OCI-LY3 (cell line): ENCODE measurements around the gene DMAC2L.
"Not testable (repeated sequence)": the region's sequence is repeated elsewhere in the genome, so short reads cannot be mapped to it uniquely, and the experiment has no call there.

ENCODE experiments used
- EZH2phosphoT487 ChIP-seq: fragments of 200-600 bp; shearing (Covaris generic); IDR thresholded peaks from 2 replicates; pipeline ENCODE4 v1.6.1; 2018; ENCODE audit warnings: antibody characterized with exemption, mixed run types, low read depth
- TF ChIP-seq, protein P1 (sequence below): fragments of 200-600, 300-600 bp; sonication (generic); IDR thresholded peaks from 2 replicates; pipeline ENCODE4 v1.5.1; 2014; ENCODE audit warnings: antibody characterized with exemption, low read length, low read depth

DNA sequence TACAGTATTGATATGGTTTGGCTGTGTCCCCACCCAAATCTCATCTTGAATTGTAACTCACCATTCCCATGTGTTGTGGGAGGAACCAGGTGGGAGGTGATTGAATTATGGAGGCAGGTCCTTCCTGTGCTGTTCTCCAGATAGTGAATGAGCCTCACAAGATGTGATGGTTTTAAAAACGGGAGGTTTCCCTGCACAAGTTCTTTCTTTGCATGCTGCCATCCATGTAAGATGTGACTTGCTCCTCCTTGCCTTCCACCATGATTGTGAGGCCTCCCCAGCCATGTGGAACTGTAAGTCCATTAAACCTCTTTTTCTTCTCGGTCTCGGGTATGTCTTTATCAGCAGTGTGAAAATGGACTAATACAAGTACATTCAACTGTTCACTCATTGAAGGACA lies 2.0 kb downstream of the DMAC2L start:
- TF ChIP-seq, protein P1, sequence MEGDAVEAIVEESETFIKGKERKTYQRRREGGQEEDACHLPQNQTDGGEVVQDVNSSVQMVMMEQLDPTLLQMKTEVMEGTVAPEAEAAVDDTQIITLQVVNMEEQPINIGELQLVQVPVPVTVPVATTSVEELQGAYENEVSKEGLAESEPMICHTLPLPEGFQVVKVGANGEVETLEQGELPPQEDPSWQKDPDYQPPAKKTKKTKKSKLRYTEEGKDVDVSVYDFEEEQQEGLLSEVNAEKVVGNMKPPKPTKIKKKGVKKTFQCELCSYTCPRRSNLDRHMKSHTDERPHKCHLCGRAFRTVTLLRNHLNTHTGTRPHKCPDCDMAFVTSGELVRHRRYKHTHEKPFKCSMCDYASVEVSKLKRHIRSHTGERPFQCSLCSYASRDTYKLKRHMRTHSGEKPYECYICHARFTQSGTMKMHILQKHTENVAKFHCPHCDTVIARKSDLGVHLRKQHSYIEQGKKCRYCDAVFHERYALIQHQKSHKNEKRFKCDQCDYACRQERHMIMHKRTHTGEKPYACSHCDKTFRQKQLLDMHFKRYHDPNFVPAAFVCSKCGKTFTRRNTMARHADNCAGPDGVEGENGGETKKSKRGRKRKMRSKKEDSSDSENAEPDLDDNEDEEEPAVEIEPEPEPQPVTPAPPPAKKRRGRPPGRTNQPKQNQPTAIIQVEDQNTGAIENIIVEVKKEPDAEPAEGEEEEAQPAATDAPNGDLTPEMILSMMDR, result not testable (repeated sequence)
- not testable (repeated sequence) for TF ChIP-seq EZH2phosphoT487
